Tibial nerve (tissue), 4 donors: ENCODE measurements around the gene IFI16. TPM values are rescaled to one million over a fixed set of nuclear protein-coding genes. Genes with fewer than 3 reads are reported as not detected.

Source experiments
- DNase-seq, 2 donors: peaks; one replicate each; pipeline ENCODE4 v3.0.0-alpha.2; 2019; ENCODE audit warnings: low spot score in 2 of 2
- H3K27ac ChIP-seq, 4 donors: fragments of 200-600 bp; sonication (generic) in 3 of 4; one replicate each; pipeline ENCODE4 v1.5.1; 2017 to 2019; ENCODE audit warnings: mild to moderate bottlenecking in 1 of 4
- H3K27me3 ChIP-seq, 2 donors: fragments of 200-600 bp; sonication (generic) in 1 of 2; one replicate each; pipeline versions ENCODE4 v1.5.1 to v1.6.0; 2017 to 2019
- H3K36me3 ChIP-seq, 3 donors: fragments of 200-600 bp; sonication (generic); one replicate each; pipeline ENCODE4 v1.5.1; 2018 to 2019
- H3K4me1 ChIP-seq, 4 donors: fragments of 200-600 bp; sonication (generic) in 3 of 4; one replicate each; pipeline ENCODE4 v1.5.1; 2017 to 2019
- H3K4me3 ChIP-seq, 4 donors: fragments of 200-600 bp; sonication (generic) in 3 of 4; one replicate each; pipeline ENCODE4 v1.5.1; 2017 to 2019; ENCODE audit warnings: mild to moderate bottlenecking in 1 of 4, moderate library complexity in 1 of 4
- H3K9me3 ChIP-seq, 4 donors: fragments of 200-600 bp; sonication (generic) in 3 of 4; one replicate each; pipeline ENCODE4 v1.5.1; 2017 to 2019
- CTCF ChIP-seq, 5 experiments: fragments of 200-600 bp in 3 of 5; fragments of 450-650 bp in 2 of 5; sonication (generic) in 3 of 5; IDR thresholded peaks; one replicate each; pipeline ENCODE4 v1.5.1; 2016 to 2019; ENCODE audit warnings: antibody characterized with exemption in 5 of 5, mild to moderate bottlenecking in 3 of 5, moderate library complexity in 2 of 5
- EP300 ChIP-seq, 2 donors: sonication (generic); formaldehyde crosslinking; IDR thresholded peaks; one replicate each; pipeline ENCODE4 v1.6.1; 2017; ENCODE audit warnings: antibody characterized with exemption in 2 of 2, mild to moderate bottlenecking in 1 of 2
- POLR2A ChIP-seq, 2 donors: fragments of 450-650 bp; IDR thresholded peaks; one replicate each; pipeline ENCODE4 v1.6.1; 2017; ENCODE audit warnings: antibody characterized with exemption in 2 of 2, mild to moderate bottlenecking in 2 of 2, moderate library complexity in 2 of 2
- WGBS, 2 donors: methylation state at CpG; one replicate each; pipeline ENCODE4 v1.1.5; 2018; 5-methylcytosine and 5-hydroxymethylcytosine counted together
- total RNA-seq, 4 donors: library from RNA; depleted of rRNA; stranded (reverse); fragments of >200 nt; gene quantifications; one replicate each; pipeline ENCODE4 v1.1.0, GENCODE V29; 2016

The IFI16 gene
- total RNA-seq, 4 donors from 2014 or later = 63.2 to 121 (median 108) TPM

DNA sequence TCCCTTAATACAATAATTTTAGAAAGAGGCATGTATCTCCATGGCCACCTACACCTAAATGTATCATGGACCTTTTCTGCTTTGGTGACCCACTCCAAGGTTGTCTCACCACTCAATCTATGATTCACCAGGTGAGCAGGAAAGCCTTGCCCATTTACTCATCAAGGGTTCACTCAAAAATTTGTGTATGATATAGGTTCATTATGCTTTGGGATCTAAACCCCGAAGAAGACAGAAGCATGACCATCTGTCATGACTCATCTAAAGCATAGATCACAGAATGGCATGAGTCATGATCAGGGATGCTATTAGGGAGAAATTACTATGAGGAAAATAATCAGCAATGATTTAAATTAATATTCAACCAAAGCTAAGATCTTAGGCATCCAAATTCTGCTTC lies 39.9 kb upstream of the IFI16 start:
- no peak for DNase-seq
- H3K4me3 ChIP-seq = no peak overlapping the region
- H3K4me1 ChIP-seq = no peaks in the 10 kb centered on the region
- H3K36me3 ChIP-seq = no peaks in the 10 kb centered on the region
- H3K27ac ChIP-seq = no peak overlapping the region
- H3K27me3 ChIP-seq = no peaks in the 10 kb centered on the region
- H3K9me3 ChIP-seq = no peaks in the 10 kb centered on the region
- TF ChIP-seq EP300 (IDR thresholded peaks at IDR 0.05) = no peak
- no peak for TF ChIP-seq CTCF (IDR thresholded peaks at IDR 0.05)
- no peak for TF ChIP-seq POLR2A (IDR thresholded peaks at IDR 0.05)
- 82 to 95% methylated on average over 1 of the region's 1 CpG for WGBS, 2 donors

GRCh38 chr1:158972841-158973240 lies 36.9 kb upstream of the IFI16 start:
- DNase-seq = no peak
- no peak overlapping the region for H3K4me3 ChIP-seq
- H3K4me1 ChIP-seq = no peaks in the 10 kb centered on the region
- no peak overlapping the region for H3K27ac ChIP-seq
- no peaks in the 10 kb centered on the region for H3K36me3 ChIP-seq
- no peaks in the 10 kb centered on the region for H3K27me3 ChIP-seq
- no peak for TF ChIP-seq EP300 (IDR thresholded peaks at IDR 0.05)
- TF ChIP-seq POLR2A (IDR thresholded peaks at IDR 0.05) = no peak
- TF ChIP-seq CTCF (IDR thresholded peaks at IDR 0.05) = no peak
- H3K9me3 ChIP-seq = no peaks in the 10 kb centered on the region

DNA sequence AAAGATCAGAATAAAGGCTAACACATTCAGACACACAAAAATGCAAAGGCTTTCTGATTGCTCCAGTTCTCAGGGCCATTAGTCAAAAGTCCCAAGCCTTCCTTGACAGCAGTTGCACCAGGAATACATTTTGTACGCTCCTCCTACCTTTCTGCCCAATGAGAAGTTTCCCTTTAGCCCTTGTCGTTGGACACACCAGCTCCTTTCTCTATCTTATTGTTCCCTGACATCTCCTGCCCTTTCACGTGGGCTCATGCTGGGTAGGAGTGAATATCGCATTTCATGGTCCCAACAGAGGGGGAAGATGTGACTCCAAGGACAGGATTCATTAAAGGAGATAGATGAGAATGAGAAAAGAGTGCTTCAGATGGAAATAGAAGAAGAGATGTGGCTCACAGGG lies 33.5 kb upstream of the IFI16 start:
- Histone ChIP-seq H3K9me3 (peaks cover 0 to 11% (median 0%) of the 10 kb centered on the region in 4 donors), H3K4me3 (no peak overlapping the region), H3K27me3 (no peaks in the 10 kb centered on the region), H3K36me3 (no peaks in the 10 kb centered on the region), H3K27ac (no peak overlapping the region), H3K4me1 (no peaks in the 10 kb centered on the region)
- WGBS, 2 donors = 36 to 40% methylated on average over 4 of the region's 4 CpGs
- TF ChIP-seq CTCF (IDR thresholded peaks at IDR 0.05) (no peak), POLR2A (IDR thresholded peaks at IDR 0.05) (no peak), EP300 (IDR thresholded peaks at IDR 0.05) (no peak)
- DNase-seq = no peak

GRCh38 chr1:158978730-158979129 lies 31.0 kb upstream of the IFI16 start:
- no peak for DNase-seq
- no peak for TF ChIP-seq POLR2A (IDR thresholded peaks at IDR 0.05)
- no peak for TF ChIP-seq CTCF (IDR thresholded peaks at IDR 0.05)
- no peak for TF ChIP-seq EP300 (IDR thresholded peaks at IDR 0.05)
- no peaks in the 10 kb centered on the region for H3K36me3 ChIP-seq
- H3K27me3 ChIP-seq = no peaks in the 10 kb centered on the region
- H3K27ac ChIP-seq = no peak overlapping the region
- no peaks in the 10 kb centered on the region for H3K4me1 ChIP-seq
- WGBS, 2 donors = 44 to 49% methylated on average over 2 of the region's 2 CpGs
- H3K4me3 ChIP-seq = no peak overlapping the region
- peaks cover 0 to 23% (median 0%) of the 10 kb centered on the region in 4 donors for H3K9me3 ChIP-seq

- no peaks in the 10 kb centered on the region for H3K27me3 ChIP-seq
Measured at GRCh38 chr1:158979229-158979628, 30.5 kb upstream of the IFI16 start.

More at GRCh38 chr1:158979229-158979628, 30.5 kb upstream of the IFI16 start:
- Histone ChIP-seq H3K9me3 (peaks cover 0 to 23% (median 0%) of the 10 kb centered on the region in 4 donors), H3K4me1 (no peaks in the 10 kb centered on the region), H3K36me3 (no peaks in the 10 kb centered on the region), H3K4me3 (no peak overlapping the region), H3K27ac (no peak overlapping the region)
- no peak for DNase-seq
- 77 to 79% methylated on average over 1 of the region's 1 CpG for WGBS, 2 donors
- TF ChIP-seq EP300 (IDR thresholded peaks at IDR 0.05) (no peak), POLR2A (IDR thresholded peaks at IDR 0.05) (no peak), CTCF (IDR thresholded peaks at IDR 0.05) (no peak)
